Panc1 (cell line): Measurements from ENCODE around the gene SYT13. TPM values are rescaled to one million over a fixed set of nuclear protein-coding genes. Genes with fewer than 3 reads are reported as not detected.

Experiments
- ATAC-seq: fragments of 200-7000 bp; cut with Tn5 transposase; 2 replicates; pipeline ENCODE4 v1.9.1; 2020; ENCODE audit warnings: mild to moderate bottlenecking, moderate library complexity
- BruUV-seq: library from RNA; stranded (reverse); fragments of 400-500 nt; replicated peaks from 2 replicates; lab custom pipeline; 2021; lab: Mats Ljungman, UMichigan
- CTCF ChIA-PET: fragments of 300-600 bp; sonication (Branson Sonifier 250); formaldehyde crosslinking; loops from one replicate; lab custom pipeline; 2022; ENCODE audit warnings: antibody characterized with exemption; lab: Charles Lee
- POLR2A ChIA-PET: fragments of 300-600 bp; sonication (Branson Sonifier 250); formaldehyde crosslinking; loops from one replicate; lab custom pipeline; 2022; ENCODE audit warnings: antibody characterized with exemption; lab: Charles Lee
- DNase-seq: peaks from one replicate; pipeline ENCODE4 v3.0.0-alpha.2; 2010; ENCODE audit warnings: low read depth, low spot score
- H3K27ac ChIP-seq: 2 replicates; pipeline ENCODE4 v1.5.1; 2011; ENCODE audit warnings: mild to moderate bottlenecking, low read length, inconsistent platforms
- H3K27me3 ChIP-seq: fragments of 200-500 bp; sonication (Bioruptor generic); 2 replicates; pipeline ENCODE4 v1.6.0; 2014; ENCODE audit warnings: low read length, inconsistent platforms; ENCODE audit not compliant: control insufficient read depth, insufficient read depth
- H3K36me3 ChIP-seq: fragments of 200-500 bp; sonication (Bioruptor generic); 2 replicates; pipeline ENCODE4 v1.5.1; 2014; ENCODE audit warnings: inconsistent platforms, mild to moderate bottlenecking, low read length, moderate library complexity; ENCODE audit not compliant: control insufficient read depth, insufficient read depth
- H3K4me1 ChIP-seq: 2 replicates; pipeline ENCODE4 v1.5.1; 2011; ENCODE audit warnings: inconsistent platforms, mild to moderate bottlenecking, low read length, moderate library complexity; ENCODE audit not compliant: control insufficient read depth, insufficient read depth
- H3K4me3 ChIP-seq, 2 experiments: 2 replicates each; pipeline ENCODE4 v1.5.1; 2011 to 2012; ENCODE audit warnings: low read depth in 2 of 2, low read length in 2 of 2, mild to moderate bottlenecking in 2 of 2, inconsistent platforms in 1 of 2, moderate library complexity in 1 of 2
- H3K9me3 ChIP-seq: fragments of 200-500 bp; sonication (Bioruptor generic); 2 replicates; pipeline ENCODE4 v1.5.1; 2014; ENCODE audit warnings: low read depth, mild to moderate bottlenecking, inconsistent platforms, low read length, moderate library complexity; ENCODE audit not compliant: control insufficient read depth, insufficient read depth
- CTCF ChIP-seq: fragments of 450-650 bp; IDR thresholded peaks from 2 replicates; pipeline ENCODE4 v1.5.1; 2017; ENCODE audit warnings: mild to moderate bottlenecking
- POLR2AphosphoS5 ChIP-seq: IDR thresholded peaks from 2 replicates; pipeline ENCODE4 v1.6.1; 2012; ENCODE audit warnings: mild to moderate bottlenecking, low read depth, low read length, moderate library complexity
- REST ChIP-seq, 2 experiments: IDR thresholded peaks; 2 replicates each; pipeline ENCODE4 v1.6.1; 2011 to 2012; ENCODE audit warnings: low read depth in 2 of 2, control low read depth in 1 of 2, low read length in 1 of 2, mild to moderate bottlenecking in 1 of 2, moderate library complexity in 1 of 2; ENCODE audit not compliant: insufficient read depth in 1 of 2
- SIN3A ChIP-seq: IDR thresholded peaks from 2 replicates; pipeline ENCODE4 v1.6.1; 2012; ENCODE audit warnings: low read depth, mild to moderate bottlenecking, low read length, moderate library complexity, borderline replicate concordance; ENCODE audit not compliant: insufficient read depth
- TCF7L2 ChIP-seq: IDR thresholded peaks from 2 replicates; pipeline ENCODE4 v1.6.1; 2011; ENCODE audit warnings: mild to moderate bottlenecking, low read depth, low read length, inconsistent platforms
- in situ Hi-C: cut with HindIII; loops from 2 replicates; pipeline ENCODE4 v1.10.0; 2016; ENCODE audit warnings: low sequenced_read_pairs, low pct_unique_long_range_greater_than_20kb
- intact Hi-C: fragments of 100-400 bp; cut with micrococcal nuclease; formaldehyde crosslinking; loops from one replicate; pipeline ENCODE4 v1.10.0; 2022; ENCODE audit not compliant: unreplicated experiment
- total RNA-seq: library from RNA; stranded (reverse); gene quantifications from one replicate; pipeline ENCODE4 v1.2.1, GENCODE V29; 2021; ENCODE audit not compliant: unreplicated experiment

The SYT13 gene
- total RNA-seq, 1 experiment from 2014 or later, result 0.13 TPM

- POLR2A ChIA-PET, result no interaction called here
- TF ChIP-seq CTCF (peak; percentile 94), SIN3A (no peak)
These were observed 52.9 kb downstream of the SYT13 start for GRCh38 chr11:45233121-45233803.

GRCh38 chr11:45232341-45233080 is 53.6 kb downstream of the SYT13 start:
- no TSS peak for BruUV-seq
- DNase-seq, result no peak
- H3K36me3 ChIP-seq, result no peaks in the 10 kb centered on the region
- POLR2A ChIA-PET, result no interaction called here
- ATAC-seq, result no peak
- in situ Hi-C loops (no loop called here), intact Hi-C loops (no loop called here)
- no peak overlapping the region for H3K27ac ChIP-seq
- no peak overlapping the region for H3K4me3 ChIP-seq
- H3K4me1 ChIP-seq, result no peaks in the 10 kb centered on the region
- CTCF ChIA-PET, result interaction anchor here (0.6 kb wide), 1 partner anchor 28 kb away, joined by 4 read pairs; no protein-coding TSS in a partner anchor
- H3K27me3 ChIP-seq, result peaks cover 6% of the 10 kb centered on the region
- no peaks in the 10 kb centered on the region for H3K9me3 ChIP-seq
- TF ChIP-seq POLR2AphosphoS5 (no peak), REST (IDR thresholded peaks at IDR 0.05; ENCODE audit: insufficient read depth in 1 of 2, low read depth in 2 of 2, low read length in 1 of 2) (no peak), SIN3A (no peak), CTCF (no peak), TCF7L2 (no peak)

More at GRCh38 chr11:45233121-45233803, 52.9 kb downstream of the SYT13 start:
- no peak overlapping the region for H3K4me3 ChIP-seq
- H3K4me1 ChIP-seq, result no peaks in the 10 kb centered on the region
- peaks cover 6% of the 10 kb centered on the region for H3K27me3 ChIP-seq
- CTCF ChIA-PET, result interaction anchor here (0.5 to 0.9 kb wide), 3 partner anchors 10 to 63 kb away, joined by 3 to 4 read pairs (median 4); no protein-coding TSS in a partner anchor
- no peaks in the 10 kb centered on the region for H3K9me3 ChIP-seq
- in situ Hi-C loops (no loop called here), intact Hi-C loops (no loop called here)
- ATAC-seq (peak; percentile 94), DNase-seq (peak; percentile 36)
- H3K36me3 ChIP-seq, result no peaks in the 10 kb centered on the region
- H3K27ac ChIP-seq, result no peak overlapping the region
- no TSS peak for BruUV-seq
